ENCODE measurements around the gene PGC.
A peak's percentile ranks its signal among the peaks of the same experiment; 100 is the strongest.

The PGC gene

DNA sequence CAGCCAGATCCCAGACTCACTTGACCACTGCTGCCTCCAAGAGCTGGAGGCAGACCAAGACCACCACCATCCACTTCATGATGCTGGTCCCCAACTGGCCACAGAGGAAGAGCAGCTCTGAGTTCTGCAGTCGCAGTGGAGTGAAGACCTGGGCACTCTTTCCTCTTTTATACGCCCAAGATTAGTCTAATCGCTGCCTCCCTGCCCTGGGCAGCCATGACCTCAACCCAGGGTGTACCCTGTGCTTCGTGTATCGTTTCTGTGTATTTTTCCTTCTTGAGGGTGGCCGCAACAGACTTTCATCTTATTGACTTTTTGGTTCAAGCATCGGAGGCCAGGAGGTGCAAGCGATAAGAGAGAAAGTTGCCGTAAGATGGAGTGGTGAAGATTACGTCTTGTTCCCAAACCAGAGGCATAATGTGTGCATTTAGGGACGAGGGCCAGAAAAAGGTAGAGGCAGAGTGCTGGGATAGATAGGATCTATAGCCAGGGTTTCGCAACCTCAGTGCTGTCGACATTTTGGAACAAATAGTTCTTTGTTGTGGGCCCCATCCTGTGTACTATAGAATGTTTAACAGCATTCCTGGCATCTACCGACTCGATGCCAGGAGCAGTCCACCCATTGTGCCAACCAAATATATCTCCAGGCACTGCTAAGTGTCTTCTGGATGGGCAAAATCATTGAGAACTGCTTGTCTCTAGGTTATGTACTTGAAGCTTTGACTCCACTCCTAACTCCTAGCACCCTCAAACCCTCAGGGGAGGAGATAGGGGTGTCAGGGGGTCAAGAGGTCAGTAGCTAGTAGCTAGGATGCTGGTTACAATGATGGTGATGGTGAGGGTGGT, at the start of gene PGC:
Gene PGC, minus strand, starts transcription at position 142 of the 846 bp plus-strand sequence. Its CDS starts 63 bp downstream, at position 79.
- DNase-seq (ENCODE audit: low read depth in 4 of 4, low spot score in 1 of 4): no peak

DNA sequence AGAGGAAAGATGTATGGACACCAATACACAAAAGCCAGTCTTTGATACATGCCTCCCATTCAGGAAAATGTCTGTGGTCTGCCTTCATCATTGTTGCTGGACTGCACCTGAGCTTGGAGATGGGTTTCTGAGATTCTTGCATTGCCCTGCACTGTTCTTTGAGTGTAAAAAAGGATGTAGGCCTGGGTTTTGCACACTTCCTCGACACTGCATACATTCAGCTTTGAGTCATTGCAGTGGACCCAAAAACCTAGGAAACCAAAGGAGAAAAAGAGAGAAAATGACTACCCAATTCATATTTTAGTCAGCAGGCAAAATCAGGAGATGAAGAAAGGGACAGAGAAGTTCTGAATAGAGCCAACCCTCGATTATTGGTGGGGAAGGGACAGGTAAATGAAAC, 49.3 kb upstream of the PGC start:
- DNase-seq (ENCODE audit: low read depth in 4 of 4, low spot score in 1 of 4): no peak

DNA sequence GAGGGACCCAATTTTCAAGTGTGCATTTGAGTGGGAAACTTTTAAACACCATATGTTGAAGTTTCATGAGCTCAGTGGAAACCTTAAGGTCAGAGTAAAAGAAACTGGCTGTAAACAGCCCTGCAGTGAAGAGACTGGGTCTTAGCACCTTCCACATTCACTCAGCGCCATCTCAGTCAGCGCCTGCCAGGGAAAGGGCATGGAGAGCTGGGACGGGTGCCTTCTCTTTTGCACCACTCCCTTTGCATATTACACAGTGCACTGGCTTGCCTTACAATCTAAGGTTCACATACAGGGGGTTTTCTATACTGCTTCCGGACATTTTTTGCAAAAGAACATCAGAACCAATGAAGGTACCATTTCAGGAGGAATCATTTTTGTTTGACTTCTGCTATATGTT, 44.8 kb upstream of the PGC start:
- no peak for DNase-seq (ENCODE audit: low read depth in 4 of 4, low spot score in 1 of 4)

DNA sequence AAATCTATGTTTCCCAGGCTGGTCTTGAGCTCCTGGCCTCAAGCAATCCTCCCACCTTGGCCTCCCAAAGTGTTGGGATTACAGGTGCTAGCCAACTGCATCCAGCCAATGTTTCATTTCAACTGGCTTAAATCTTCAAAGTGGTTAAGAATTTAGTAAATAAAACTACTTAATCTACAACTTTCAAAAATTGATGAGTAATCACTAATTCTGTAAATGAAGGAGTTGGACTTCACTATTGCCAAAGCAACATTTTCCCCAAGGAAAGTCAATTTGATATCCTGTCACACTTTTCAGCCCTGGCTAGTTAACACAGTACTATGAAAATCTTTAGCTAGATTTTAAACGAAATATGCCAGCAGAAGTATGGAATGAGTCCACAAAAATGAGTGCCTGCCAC, 44.1 kb upstream of the PGC start:
- no peak for DNase-seq (ENCODE audit: low read depth in 4 of 4, low spot score in 1 of 4)

DNA sequence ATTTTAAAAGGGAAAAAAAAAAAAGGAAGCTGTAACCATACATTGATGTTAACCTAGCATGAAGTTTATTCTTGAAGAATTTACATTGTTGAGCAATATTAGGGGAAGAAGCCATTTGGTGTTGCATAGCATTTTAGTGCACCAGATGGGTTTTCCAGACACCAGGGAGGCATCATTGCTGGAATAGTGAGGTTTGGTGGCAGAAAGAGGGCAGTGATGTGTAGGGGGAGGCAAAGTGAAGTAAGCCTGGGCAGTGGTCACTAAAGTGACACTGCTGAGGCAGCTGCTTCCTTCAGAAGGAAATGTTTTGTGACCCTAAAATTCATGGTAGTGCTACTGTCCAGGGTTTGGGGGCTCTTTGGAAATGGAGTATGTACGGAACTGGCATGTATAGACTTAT, 42.8 kb upstream of the PGC start:
- DNase-seq (ENCODE audit: low read depth in 4 of 4, low spot score in 1 of 4): no peak

DNA sequence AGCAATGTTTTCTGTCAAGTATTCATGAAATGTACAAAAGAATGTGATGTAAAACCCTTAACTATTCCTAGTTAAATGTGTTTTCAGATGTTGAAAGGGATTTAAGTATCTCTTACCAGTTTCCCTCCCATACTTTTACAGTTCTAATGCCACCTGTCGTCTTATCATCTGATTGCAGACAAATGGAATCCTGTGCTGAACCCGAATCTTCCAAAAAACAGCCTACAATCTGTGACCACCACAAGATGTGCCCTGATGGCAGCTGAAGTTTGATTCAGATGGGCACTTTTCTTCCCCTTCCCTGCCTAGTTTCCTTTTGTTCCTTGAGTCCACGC, 42.2 kb upstream of the PGC start:
- DNase-seq (ENCODE audit: low read depth in 4 of 4, low spot score in 1 of 4): no peak

DNA sequence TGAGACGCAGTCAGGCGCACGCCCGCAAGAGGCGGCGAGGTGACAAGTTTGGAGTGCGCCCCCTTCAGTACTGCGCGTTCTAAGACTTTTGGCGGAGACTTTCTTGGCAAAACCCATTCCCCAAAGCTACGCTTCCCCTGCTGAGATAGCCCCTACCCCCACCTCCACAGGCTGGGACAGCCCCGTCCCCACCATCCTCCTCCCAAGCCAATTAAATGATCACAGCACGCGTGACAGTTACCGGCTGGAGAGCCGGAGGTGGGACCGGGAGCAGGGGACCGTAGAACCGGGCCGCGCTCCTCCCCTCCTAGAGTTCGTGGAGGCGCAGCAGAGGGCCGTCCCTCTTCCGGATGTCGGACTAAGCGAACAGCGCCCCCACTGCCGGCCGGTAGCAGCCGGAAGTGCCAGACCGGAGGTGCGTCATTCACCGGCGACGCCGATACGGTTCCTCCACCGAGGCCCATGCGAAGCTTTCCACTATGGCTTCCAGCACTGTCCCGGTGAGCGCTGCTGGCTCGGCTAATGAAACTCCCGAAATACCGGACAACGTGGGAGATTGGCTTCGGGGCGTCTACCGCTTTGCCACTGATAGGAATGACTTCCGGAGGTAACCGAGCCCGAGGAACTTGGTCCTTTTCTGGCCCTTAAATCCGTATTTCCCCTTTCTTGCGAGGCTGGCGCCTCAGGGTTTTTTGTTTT, 40.2 kb upstream of the PGC start, which contains the start of gene TOMM6:
Gene TOMM6, plus strand, starts transcription at position 476 of the 699 bp plus-strand sequence. Its CDS starts 4 bp downstream, at position 480.
- peak; percentile 90 to 92 (median 92) for DNase-seq (ENCODE audit: low read depth in 4 of 4, low spot score in 1 of 4)

DNA sequence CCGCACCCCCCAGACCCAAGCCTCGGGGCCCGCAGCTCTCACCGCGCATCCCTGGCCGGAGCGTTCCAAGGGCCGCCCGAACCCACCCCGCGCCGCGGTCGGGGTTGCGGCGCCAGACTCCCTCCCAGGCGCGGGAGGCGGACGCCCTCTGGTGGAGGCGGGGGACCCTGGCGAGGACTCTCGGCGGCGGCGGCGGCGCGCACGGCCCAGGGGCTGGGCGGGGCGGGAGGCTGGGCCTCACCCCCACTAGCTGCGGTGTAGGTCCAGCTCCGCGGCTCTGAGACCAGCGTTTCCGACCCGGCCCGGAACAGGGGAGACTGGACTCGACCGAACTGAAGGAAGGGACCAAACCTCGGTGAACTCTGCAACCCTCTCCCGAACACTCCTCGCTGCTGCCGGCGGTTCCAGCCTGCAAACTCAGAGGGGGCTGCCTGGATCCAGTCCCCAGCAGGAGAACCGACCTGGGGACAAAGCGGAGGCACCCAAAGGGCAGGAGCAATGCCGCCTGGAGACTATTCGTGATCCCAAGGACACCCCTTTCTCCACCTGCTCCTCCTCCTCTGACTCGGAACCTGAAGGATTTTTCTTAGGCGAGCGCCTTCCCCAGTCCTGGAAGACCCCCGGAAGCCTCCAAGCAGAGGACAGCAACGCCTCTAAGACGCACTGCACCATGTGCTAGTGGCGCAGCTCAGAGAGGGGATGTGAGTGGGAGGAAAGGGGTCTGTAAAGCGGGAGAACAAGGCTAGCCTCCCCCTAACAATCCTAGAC, 39.4 kb upstream of the PGC start:
- DNase-seq (ENCODE audit: low read depth in 4 of 4, low spot score in 1 of 4): peak; percentile 69 to 82 (median 81)

DNA sequence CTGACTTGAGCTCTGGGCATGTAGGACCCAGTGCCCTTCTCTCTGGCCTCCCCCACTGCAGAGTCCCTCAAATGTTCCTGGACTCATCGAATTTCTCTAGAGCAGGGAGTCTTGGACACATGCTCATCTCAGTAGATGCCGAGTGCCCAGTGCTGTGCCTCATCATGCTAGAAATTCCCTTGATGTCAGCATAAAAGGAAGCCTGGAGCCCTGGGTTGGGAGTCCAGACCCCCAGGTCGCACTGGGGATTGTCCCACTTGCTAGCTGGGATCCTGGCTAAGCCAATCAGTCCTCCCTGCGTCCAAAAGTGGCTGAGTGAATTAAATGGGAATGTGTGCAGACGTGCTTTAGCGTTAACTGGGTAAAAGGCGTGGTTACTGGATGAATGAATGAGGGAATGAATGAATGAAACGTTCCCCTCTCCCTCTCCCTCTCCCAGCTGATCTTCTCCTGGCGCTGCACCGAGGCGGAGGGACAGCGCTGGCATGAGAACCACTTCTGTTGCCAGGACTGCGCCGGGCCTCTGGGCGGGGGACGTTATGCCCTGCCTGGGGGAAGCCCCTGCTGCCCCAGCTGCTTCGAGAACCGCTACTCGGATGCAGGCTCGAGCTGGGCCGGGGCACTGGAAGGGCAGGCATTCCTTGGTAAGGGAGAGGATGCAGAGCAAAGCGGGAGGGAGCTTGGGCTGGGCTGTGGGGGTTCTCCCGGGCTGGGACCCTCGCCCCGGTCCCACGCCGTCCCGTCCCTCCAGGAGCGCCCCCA, 38.7 kb upstream of the PGC start:
- DNase-seq (ENCODE audit: low read depth in 4 of 4, low spot score in 1 of 4): no peak

DNA sequence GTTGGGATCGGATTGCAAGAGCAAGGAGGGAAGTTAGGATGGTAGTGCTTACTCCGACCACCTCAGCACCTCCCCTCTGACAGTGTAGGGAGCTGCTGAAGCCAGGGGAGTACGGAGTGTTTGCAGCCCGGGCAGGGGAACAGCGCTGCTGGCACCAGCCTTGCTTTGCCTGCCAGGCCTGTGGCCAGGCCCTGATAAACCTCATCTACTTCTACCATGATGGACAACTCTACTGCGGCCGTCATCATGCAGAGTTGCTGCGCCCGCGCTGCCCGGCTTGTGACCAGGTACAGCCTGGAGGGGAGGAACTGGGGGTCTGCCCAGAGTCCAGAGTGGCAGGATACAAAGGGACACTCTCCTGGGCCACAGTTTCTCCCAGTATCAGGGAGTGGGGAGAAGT, 38.1 kb upstream of the PGC start:
- no peak for DNase-seq (ENCODE audit: low read depth in 4 of 4, low spot score in 1 of 4)

DNA sequence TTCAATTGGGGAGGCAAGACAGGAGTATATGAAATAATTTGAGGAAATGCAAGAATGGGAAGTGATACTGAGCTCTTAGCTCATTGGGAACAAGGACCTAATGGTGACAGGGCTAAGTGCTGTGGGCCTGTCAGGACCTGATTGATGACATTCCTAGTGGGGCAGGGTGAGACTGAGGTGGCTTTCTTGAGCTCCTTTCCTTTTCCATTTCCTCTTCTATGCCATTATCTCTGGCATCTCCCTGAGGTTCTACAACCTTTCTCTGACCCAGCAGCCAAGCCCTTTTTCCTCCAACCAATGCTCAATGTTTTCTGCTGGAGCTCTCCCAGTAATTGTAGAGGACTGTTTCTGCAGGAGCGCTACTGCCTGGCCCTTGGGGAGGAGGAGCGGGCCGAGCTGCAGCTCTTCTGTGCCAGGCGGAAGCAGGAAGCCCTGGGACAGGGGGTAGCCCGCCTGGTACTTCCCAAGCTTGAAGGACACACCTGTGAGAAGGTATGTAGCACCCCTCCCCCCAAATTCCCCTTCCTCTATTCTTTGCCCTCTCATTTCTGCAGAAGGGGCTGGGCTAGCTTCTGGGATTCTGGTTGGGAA, 37.5 kb upstream of the PGC start:
- no peak for DNase-seq (ENCODE audit: low read depth in 4 of 4, low spot score in 1 of 4)

DNA sequence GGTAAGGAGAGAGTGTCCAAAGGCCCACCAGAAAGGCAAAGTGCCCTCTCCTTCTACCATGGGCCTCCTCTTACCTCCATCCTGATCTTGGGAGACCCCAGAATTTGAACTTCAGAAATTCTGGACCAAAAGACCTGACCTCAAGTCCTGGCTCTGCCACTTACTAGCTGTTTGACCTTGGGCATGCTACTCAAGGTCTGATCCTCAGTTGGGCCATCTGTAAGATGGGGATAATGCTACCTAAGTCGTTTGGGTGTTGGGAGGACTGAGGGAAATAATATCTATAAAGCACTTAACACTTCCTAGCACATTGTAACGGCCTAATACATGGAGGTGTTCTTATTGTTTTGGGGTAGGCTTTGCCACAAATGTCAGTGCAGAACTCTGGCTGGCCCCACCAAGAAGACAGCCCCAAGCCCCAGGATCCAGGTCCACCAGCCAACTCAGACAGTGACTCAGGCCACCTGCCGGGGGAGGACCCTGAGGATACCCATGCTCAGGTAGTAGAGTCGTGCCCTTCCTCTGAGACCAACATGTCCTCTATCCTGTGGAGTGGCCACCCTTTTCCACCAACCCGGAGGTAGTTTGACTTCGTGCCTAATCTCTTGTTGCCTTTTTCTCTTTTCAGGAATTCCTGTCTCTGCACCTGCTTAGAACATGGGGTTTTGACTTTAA, 36.0 kb upstream of the PGC start:
- no peak for DNase-seq (ENCODE audit: low read depth in 4 of 4, low spot score in 1 of 4)

DNA sequence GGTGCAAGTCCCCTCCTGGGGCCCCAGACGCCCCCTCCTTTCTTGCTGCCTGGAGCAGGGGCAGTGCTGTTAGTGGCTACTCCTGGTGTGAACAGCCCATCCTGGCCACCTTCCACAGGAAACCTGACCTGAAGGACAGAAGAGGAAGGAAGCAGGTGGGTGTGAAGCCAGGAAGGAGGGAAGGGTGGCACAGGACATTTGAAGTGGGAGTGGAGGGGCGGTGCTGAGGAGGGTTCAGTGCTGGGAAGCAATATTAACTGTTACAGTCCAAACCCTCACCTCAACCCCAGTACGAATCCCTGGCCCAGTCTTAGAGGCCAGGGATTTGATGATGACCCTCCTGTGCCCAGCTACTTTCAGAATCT, 34.2 kb upstream of the PGC start:
- DNase-seq (ENCODE audit: low read depth in 4 of 4, low spot score in 1 of 4): no peak

DNA sequence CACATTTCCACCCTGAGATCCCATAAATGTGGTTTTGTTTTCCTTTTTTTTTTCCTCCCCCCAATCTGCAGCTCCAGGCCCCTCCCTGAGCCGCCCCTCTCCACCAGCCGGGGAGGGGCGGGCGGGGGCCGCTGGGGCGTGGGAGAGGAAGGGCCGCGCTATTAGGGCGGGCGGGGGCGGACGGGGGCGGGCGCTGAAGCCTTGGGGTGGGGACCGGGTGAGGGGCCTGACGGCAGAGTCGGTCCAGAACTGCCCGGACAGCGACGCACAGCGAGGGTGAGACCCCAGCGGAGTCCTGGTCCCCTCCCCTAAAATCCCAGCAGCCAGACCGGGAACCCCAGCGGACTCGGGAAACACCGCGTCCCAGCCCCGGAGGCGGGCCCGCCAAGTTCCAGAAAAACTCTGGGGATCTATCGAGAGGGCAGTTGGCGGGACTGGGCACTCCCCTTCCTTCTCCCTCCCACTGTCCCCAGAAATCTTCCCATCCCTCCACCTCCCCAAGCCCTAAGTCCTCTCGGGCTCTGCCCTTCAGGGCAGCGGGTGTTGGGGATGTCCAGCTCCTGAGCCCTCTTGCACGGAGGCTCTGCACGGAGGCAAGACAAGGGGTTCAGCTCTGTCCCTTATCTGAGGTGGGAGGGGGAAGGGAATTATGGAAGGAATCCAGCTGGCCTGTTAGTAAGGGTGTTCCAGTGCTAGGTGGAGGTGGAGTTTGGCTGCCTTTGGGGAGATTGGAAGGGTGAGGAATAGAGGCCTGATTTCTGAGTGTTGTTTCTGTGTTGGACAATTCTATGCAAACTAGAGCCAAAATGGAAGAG, 33.6 kb upstream of the PGC start, which contains the start of gene PRICKLE4:
Gene PRICKLE4, plus strand, starts transcription at position 232 of the 815 bp plus-strand sequence. CDS start 2,692 bp downstream, outside the sequence.
- no peak for DNase-seq (ENCODE audit: low read depth in 4 of 4, low spot score in 1 of 4)

DNA sequence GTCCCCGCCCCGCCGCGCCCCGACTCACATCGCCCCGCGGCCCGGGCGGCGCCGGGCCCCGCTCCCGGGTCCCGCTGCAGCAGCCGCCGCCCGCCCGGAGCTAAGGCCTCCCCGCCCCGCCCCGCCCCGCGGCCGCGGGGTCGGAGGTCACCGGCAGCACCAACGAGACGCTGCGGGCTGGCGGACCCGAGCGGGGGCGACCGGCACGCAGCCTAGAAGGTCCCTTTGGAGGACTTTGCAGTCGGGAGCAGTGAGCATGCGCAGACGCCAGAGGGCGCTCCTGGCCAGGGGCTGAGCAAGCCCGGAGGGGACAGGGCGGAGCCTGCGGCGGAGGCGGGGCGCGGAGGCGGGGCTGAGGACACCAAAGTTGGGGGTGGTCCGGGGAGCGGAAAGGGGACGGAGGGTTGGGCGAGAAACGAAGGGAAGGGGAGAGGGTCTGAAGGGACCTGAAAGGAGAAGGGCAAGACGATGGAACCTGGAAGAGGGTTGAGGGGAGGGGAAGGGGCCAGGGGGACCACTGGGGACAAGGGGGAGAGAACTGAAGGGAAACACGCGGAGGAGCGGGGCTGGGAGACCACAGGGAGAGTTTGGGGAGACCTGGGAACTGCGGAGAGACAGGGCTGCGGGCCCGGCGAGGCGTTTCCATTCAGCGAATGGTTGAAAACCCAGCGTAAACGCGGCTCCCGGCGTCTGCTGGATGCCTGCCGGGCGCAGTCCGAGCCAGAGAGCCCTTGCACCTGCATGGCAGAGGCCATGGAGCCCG, 32.8 kb upstream of the PGC start, which contains the start of gene FRS3:
Gene FRS3, minus strand, starts transcription at position 113 of the 763 bp plus-strand sequence. CDS start 2,913 bp downstream, outside the sequence.
- DNase-seq (ENCODE audit: low read depth in 4 of 4, low spot score in 1 of 4): peak; percentile 99 to 100 (median 100)

DNA sequence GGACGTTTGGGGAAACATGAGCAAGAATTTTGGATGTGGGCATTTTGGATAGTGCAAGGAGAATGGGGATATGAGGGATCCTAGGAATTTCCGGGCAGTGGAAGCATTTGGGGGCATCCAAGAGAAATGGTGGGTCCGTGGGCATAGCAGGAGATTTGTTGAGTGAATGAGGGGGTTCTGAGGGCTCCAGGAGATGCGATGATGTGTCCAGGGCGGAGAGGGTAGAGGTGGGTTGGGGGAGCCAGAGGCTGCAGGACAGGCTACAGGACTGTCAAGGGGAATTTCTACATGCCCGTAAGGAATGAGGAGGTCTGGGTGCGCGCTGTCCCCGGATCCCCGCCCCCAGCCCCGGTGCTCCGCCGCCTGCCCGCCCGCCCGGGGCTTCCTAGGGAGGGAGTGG, 32.1 kb upstream of the PGC start:
- DNase-seq (ENCODE audit: low read depth in 4 of 4, low spot score in 1 of 4): no peak

DNA sequence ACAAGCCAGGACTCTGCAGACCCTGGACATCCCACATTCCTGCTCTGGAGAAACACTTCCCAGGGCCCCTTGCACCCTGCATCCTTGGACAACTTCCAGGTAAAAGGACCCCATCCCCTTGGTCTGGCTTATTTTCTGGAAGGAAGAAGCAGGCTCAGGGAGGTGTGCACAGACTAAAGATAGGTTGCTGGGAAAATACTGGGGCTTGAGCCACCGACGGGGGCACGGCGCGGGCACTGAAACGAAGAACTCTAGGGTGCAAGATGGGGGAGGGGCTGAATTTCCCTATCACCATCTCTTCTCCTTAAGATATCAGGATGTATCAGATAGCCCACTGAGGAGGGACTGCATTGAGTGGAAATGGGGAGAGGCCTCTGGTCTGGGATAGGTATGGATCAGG, 31.7 kb upstream of the PGC start:
- no peak for DNase-seq (ENCODE audit: low read depth in 4 of 4, low spot score in 1 of 4)

DNA sequence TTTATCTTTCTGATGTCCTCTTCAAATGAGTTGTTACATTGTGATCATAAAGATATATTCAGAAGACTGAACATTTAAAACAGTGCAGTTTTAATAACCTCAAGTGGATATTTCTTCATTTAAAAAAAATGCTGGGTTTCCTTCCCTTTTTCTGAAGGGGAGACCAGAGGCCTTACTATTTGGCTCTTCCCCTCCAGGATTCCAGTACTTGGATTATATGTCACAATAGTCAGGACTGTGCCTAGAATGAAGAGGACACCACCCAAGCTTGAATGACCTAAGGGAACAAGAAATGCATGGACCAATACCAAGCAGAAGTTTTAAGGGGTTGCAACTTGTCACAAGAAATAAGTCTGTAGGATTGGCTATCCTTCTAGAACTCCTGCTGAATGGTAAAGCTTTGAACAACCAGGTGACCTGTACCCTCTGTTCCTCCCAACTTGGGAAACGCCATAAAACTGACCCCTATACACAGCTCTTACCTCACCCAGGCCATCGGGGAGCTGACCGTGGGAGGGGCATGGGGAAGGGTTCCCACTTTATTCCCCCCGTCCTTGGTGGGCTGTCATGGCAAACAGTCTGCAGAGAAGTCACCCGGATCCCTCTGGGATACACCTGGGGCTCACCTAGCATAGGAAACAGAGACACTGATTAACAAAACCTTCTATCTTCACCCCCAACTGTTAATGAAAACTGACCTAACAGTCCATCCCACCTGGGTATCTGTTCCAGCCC, 30.5 kb upstream of the PGC start:
- DNase-seq (ENCODE audit: low read depth in 4 of 4, low spot score in 1 of 4): no peak

All from stimulated activated CD4-positive, alpha-beta T cell treated with anti-CD3 and anti-CD28 coated beads, Interleukin-1b, Interleukin-23, amount 100 ng/mL, for 24 hours (primary cell).